Measurements from ENCODE around the gene SPTB.

DNA sequence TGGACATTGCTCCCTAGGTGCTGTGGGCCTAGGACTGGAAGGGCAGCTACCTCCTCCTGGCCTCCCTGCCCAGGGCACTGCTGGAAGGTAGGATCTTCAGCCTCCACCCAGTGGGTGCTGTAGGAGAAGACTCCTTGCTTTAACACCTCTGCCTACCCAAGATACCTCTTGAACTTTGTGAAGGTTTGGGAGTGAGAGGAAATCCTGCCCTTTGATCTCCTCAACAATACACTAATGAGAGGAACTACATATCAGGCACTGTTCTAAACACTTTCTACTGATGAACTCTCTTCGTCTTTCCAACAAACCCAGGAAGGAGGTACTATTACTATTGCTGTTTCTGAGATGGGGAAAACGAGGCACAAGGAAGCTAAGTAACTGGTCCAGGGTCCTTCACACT is 108.5 kb downstream of the SPTB start:
- no peak for TF ChIP-seq POLR2A (IDR thresholded peaks at IDR 0.05; ENCODE audit: low read length)
- TF ChIP-seq GATA1 (IDR thresholded peaks at IDR 0.05; ENCODE audit: low read depth, low read length) = no peak
